Measurements from ENCODE around the gene ZSCAN30. TPM values are rescaled to one million over a fixed set of nuclear protein-coding genes. Genes with fewer than 3 reads are reported as not detected.

The ZSCAN30 gene
- total and polyA plus RNA-seq, 9 of the 15 experiments (the other 6 are each of a cell fraction or from before 2014, with no cell fraction given), result 4.6 to 13.6 (median 10.8) TPM

- TF ChIP-seq GABPA (tag; conservative IDR thresholded peaks at IDR 0.05; ENCODE audit: low read depth) (peak; percentile 96), CREB1 (IDR thresholded peaks at IDR 0.05) (peak; percentile 53; the same call in 1 of the 2 replicates), CREB1 (CRISPR knock-in tag; IDR thresholded peaks at IDR 0.05) (peak; percentile 31; the same call in 1 of the 2 replicates), TAF15 (IDR thresholded peaks at IDR 0.05; ENCODE audit: low read depth, low read length) (no peak), OTX1 (CRISPR knock-in tag; IDR thresholded peaks at IDR 0.05) (peak; percentile 86; the same call in 1 of the 2 replicates), L3MBTL2 (IDR thresholded peaks at IDR 0.05) (peak; percentile 79), ARNT (IDR thresholded peaks at IDR 0.05) (no peak), NR2C2 (CRISPR knock-in tag; IDR thresholded peaks at IDR 0.05) (peak; percentile 71; the same call in 1 of the 2 replicates), NR2C2 (tag; IDR thresholded peaks at IDR 0.05) (peak; percentile 82), CHD2 (IDR thresholded peaks at IDR 0.05; ENCODE audit: low read depth, low read length) (peak; percentile 85), FOXM1 (IDR thresholded peaks at IDR 0.05; ENCODE audit: low read depth) (peak; percentile 30; the same call in 1 of the 2 replicates), FOXM1 (CRISPR knock-in tag; IDR thresholded peaks at IDR 0.05; ENCODE audit: low read depth) (no peak), HDAC8 (tag; IDR thresholded peaks at IDR 0.05) (0 out of 2 replicates have a peak, but pooled peaks have one; percentile 47), JUNB (CRISPR knock-in tag; conservative IDR thresholded peaks at IDR 0.05) (0 out of 2 replicates have a peak, but pooled peaks have one; percentile 33), SUPT5H (IDR thresholded peaks at IDR 0.05) (peak; percentile 96), FOS (IDR thresholded peaks at IDR 0.05; ENCODE audit: extremely low read depth, insufficient read length) (peak; percentile 54), TBP (optimal IDR thresholded peaks at IDR 0.05; ENCODE audit: low read depth, low read length) (peak; percentile 93), HCFC1 (IDR thresholded peaks at IDR 0.05; ENCODE audit: low read depth, low read length) (peak; percentile 55), TEAD1 (CRISPR knock-in tag; IDR thresholded peaks at IDR 0.05) (0 out of 4 replicates have a peak, but pooled peaks have one; percentile 29 to 40), ZNF134 (CRISPR knock-in tag; conservative IDR thresholded peaks at IDR 0.05) (0 out of 2 replicates have a peak, but pooled peaks have one; percentile 36), CTBP1 (IDR thresholded peaks at IDR 0.05; ENCODE audit: borderline replicate concordance) (peak; percentile 73; the same call in 1 of the 2 replicates), E2F8 (IDR thresholded peaks at IDR 0.05; ENCODE audit: low read depth, partially characterized antibody) (peak; percentile 55), TAL1 (IDR thresholded peaks at IDR 0.05) (0 out of 2 replicates have a peak, but pooled peaks have one; percentile 2)
- TF ChIP-seq, protein P1, sequence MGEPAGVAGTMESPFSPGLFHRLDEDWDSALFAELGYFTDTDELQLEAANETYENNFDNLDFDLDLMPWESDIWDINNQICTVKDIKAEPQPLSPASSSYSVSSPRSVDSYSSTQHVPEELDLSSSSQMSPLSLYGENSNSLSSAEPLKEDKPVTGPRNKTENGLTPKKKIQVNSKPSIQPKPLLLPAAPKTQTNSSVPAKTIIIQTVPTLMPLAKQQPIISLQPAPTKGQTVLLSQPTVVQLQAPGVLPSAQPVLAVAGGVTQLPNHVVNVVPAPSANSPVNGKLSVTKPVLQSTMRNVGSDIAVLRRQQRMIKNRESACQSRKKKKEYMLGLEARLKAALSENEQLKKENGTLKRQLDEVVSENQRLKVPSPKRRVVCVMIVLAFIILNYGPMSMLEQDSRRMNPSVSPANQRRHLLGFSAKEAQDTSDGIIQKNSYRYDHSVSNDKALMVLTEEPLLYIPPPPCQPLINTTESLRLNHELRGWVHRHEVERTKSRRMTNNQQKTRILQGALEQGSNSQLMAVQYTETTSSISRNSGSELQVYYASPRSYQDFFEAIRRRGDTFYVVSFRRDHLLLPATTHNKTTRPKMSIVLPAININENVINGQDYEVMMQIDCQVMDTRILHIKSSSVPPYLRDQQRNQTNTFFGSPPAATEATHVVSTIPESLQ (CRISPR knock-in tag; IDR thresholded peaks at IDR 0.05), result peak; percentile 90
- TF ChIP-seq, protein P2, sequence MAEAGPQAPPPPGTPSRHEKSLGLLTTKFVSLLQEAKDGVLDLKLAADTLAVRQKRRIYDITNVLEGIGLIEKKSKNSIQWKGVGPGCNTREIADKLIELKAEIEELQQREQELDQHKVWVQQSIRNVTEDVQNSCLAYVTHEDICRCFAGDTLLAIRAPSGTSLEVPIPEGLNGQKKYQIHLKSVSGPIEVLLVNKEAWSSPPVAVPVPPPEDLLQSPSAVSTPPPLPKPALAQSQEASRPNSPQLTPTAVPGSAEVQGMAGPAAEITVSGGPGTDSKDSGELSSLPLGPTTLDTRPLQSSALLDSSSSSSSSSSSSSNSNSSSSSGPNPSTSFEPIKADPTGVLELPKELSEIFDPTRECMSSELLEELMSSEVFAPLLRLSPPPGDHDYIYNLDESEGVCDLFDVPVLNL (CRISPR knock-in tag; IDR thresholded peaks at IDR 0.05; ENCODE audit: low read depth), result 0 out of 2 replicates have a peak, but pooled peaks have one; percentile 35
Observed at GRCh38 chr18:35240664-35241447, 49.2 kb downstream of the ZSCAN30 start, which contains the start of gene ZNF397 (continued).

Data from K562 (cell line).